GM12872 (cell line): ENCODE results near the gene C3orf20.

ENCODE experiments used
- CTCF ChIP-seq: IDR thresholded peaks from 3 replicates; pipeline ENCODE4 v1.5.1; 2011; ENCODE audit warnings: low read depth, mild to moderate bottlenecking, low read length, moderate library complexity; ENCODE audit not compliant: insufficient read depth

C3orf20 gene

GRCh38 chr3:14651440-14652251 is 23.3 kb upstream of the C3orf20 start, which contains the start of gene CCDC174:
Gene CCDC174, plus strand, starts transcription at chr3:14651762. Its CDS starts 75 bp downstream, at chr3:14651837.
- no peak for TF ChIP-seq CTCF

- no peak for TF ChIP-seq CTCF
Observed at GRCh38 chr3:14657579-14657978, 17.4 kb upstream of the C3orf20 start.

GRCh38 chr3:14658978-14659377 is 16.0 kb upstream of the C3orf20 start:
- no peak for TF ChIP-seq CTCF

DNA sequence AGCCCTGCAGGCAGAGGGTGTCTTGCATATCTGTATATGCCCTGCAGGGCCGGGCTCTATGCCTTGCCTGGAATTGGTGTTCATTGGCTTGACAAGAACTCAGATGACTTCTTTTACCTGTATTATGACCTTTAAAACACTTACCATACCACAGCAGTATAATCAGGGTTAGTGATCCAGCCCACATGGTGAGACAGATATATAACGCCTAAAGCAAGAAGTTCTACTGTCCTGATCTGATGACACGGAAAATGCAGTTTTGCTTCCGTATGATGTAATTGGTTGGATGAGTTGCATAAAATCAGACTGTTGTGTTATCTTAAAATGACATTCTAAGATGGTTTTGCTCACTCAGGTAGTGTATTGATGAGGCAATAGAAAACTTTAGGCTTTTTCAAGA is 14.0 kb upstream of the C3orf20 start:
- TF ChIP-seq CTCF, result no peak

- TF ChIP-seq CTCF, result no peak
Observed at GRCh38 chr3:14663396-14664135, 11.4 kb upstream of the C3orf20 start.

GRCh38 chr3:14664170-14664569 is 10.8 kb upstream of the C3orf20 start:
- no peak for TF ChIP-seq CTCF

GRCh38 chr3:14672588-14672987 is 2.4 kb upstream of the C3orf20 start:
- TF ChIP-seq CTCF, result no peak
